Neural crest cell (in vitro differentiated cells): ENCODE data around the gene MYH14. TPM values are rescaled to one million over a fixed set of nuclear protein-coding genes. Genes with fewer than 3 reads are reported as not detected.

Experiments
- DNase-seq: peaks from one replicate; pipeline ENCODE4 v3.0.0; 2021; ENCODE audit warnings: low read depth, mixed read lengths, low spot score
- H3K27ac Mint-ChIP-seq: one replicate; pipeline ENCODE4 v1.8.0; 2021; ENCODE audit warnings: mild to moderate bottlenecking, mixed read lengths; ENCODE audit not compliant: unreplicated experiment
- H3K27me3 Mint-ChIP-seq: 2 replicates; pipeline ENCODE4 v1.8.0; 2021; ENCODE audit warnings: low read depth, mild to moderate bottlenecking, mixed read lengths
- H3K36me3 Mint-ChIP-seq: 2 replicates; pipeline ENCODE4 v1.8.0; 2021; ENCODE audit warnings: low read depth, mild to moderate bottlenecking, mixed read lengths
- H3K4me1 Mint-ChIP-seq: 2 replicates; pipeline ENCODE4 v1.8.0; 2021; ENCODE audit warnings: mixed read lengths
- H3K4me3 Mint-ChIP-seq: one replicate; pipeline ENCODE4 v1.8.0; 2021; ENCODE audit warnings: mild to moderate bottlenecking, mixed read lengths
- H3K9me3 Mint-ChIP-seq: 2 replicates; pipeline ENCODE4 v1.8.0; 2021; ENCODE audit warnings: mixed read lengths
- CTCF ChIP-seq: fragments of 200-600 bp; sonication (generic); conservative IDR thresholded peaks from 2 replicates; pipeline ENCODE4 v1.5.0; 2021; ENCODE audit warnings: antibody characterized with exemption, mild to moderate bottlenecking
- total RNA-seq: library from RNA; stranded (reverse); gene quantifications from 2 replicates; pipeline ENCODE4 v1.2.1, GENCODE V29; 2021

The MYH14 gene
- total RNA-seq, 1 donor from 2014 or later: 4.7 TPM

- no peaks in the 10 kb centered on the region for H3K36me3 Mint-ChIP-seq
- no peak for TF ChIP-seq CTCF
- H3K4me1 Mint-ChIP-seq: peaks cover 11% of the 10 kb centered on the region
- no peak overlapping the region for H3K4me3 Mint-ChIP-seq
- DNase-seq: no peak
- H3K27me3 Mint-ChIP-seq: peaks cover 74% of the 10 kb centered on the region
- no peaks in the 10 kb centered on the region for H3K9me3 Mint-ChIP-seq
- H3K27ac Mint-ChIP-seq: no peak overlapping the region
Measured at GRCh38 chr19:50309396-50310125, 106.1 kb downstream of the MYH14 start.

GRCh38 chr19:50310759-50311465 lies 107.5 kb downstream of the MYH14 start:
- peak overlapping the region; percentile 49 for H3K4me3 Mint-ChIP-seq
- no peak for TF ChIP-seq CTCF
- H3K36me3 Mint-ChIP-seq: no peaks in the 10 kb centered on the region
- no peak overlapping the region for H3K27ac Mint-ChIP-seq
- DNase-seq: no peak
- peaks cover 84% of the 10 kb centered on the region for H3K27me3 Mint-ChIP-seq
- H3K4me1 Mint-ChIP-seq: peaks cover 20% of the 10 kb centered on the region
- H3K9me3 Mint-ChIP-seq: no peaks in the 10 kb centered on the region

GRCh38 chr19:50311723-50312635 lies 108.6 kb downstream of the MYH14 start:
- Mint-ChIP-seq H3K36me3 (no peaks in the 10 kb centered on the region), H3K27ac (peak overlapping the region; percentile 50), H3K27me3 (peaks cover 86% of the 10 kb centered on the region), H3K4me1 (peaks cover 20% of the 10 kb centered on the region), H3K9me3 (no peaks in the 10 kb centered on the region), H3K4me3 (peak overlapping the region; percentile 70)
- peak; percentile 52 for DNase-seq
- no peak for TF ChIP-seq CTCF

GRCh38 chr19:50312967-50313811 lies 109.8 kb downstream of the MYH14 start:
- Mint-ChIP-seq H3K27me3 (peaks cover 88% of the 10 kb centered on the region), H3K36me3 (no peaks in the 10 kb centered on the region), H3K4me1 (peaks cover 20% of the 10 kb centered on the region), H3K27ac (no peak overlapping the region), H3K9me3 (no peaks in the 10 kb centered on the region), H3K4me3 (peak overlapping the region; percentile 65)
- DNase-seq: no peak
- TF ChIP-seq CTCF: no peak
